GM19467 (cell line): ENCODE measurements around the gene HS3ST2.

Experiments used
- ATAC-seq: cut with Tn5 transposase; IDR thresholded peaks from one replicate; pipeline ENCODE4 v1.9.1; 2021; ENCODE audit warnings: mild to moderate bottlenecking, moderate library complexity; ENCODE audit not compliant: unreplicated experiment

Gene HS3ST2

GRCh38 chr16:22813948-22814710 is at the start of gene HS3ST2:
Gene HS3ST2 (plus strand): TSS chr16:22814162. CDS start chr16:22814611, 449 bp downstream.
- ATAC-seq: no peak

DNA sequence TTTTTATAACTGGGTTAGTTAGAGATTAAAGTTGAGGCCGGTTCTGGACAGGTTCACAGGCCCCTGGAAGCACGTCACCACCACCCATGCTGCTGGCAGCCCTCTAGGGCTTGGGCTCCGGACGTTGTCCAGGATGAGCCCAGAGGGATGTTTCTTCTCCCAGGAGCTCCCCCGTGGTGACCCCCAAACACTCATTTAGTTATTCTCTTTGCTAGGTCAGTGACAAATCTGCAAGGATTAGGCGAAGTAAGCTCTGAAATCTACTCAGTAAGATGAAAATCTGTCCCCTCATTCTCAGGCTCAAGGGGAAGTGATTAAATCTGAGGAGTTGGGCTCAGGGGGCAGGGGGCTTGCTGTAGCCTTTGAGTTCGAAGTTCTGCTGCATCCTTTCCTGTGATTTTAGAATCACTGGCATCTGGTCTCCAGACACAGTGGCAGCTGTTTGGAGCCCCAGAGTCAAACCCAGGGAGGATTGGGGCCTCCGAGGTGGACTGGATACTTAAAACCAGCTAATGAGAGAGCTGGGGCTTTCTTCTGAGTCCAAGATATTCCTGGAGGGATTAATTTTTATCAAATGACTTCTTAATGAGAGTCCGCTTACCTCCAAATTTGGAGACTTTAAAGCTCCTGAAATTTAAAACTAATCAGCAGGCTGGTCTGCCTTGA is 49.2 kb upstream of the HS3ST2 start:
- ATAC-seq: no peak

- ATAC-seq: no peak
These were observed 48.5 kb upstream of the HS3ST2 start for GRCh38 chr16:22765479-22765878.

DNA sequence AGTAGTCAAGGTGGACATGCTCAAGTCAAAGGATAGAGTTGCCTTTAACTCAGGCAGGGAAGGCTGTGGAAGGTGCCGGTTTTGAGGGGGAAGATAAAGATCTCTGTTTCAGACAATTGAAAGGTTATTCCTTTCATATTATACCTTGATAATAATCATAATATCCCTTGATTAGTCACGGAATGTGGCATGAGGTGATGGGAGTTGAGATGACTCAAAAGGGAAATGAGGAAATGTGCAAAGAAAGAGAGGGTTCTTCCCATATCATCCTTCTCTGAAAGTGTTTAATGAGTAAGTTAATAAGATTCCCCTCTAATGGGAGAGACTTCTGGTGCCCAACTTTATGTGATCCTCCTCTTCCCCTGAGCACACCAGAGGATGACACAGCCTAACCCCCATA is 43.1 kb upstream of the HS3ST2 start:
- ATAC-seq: no peak

DNA sequence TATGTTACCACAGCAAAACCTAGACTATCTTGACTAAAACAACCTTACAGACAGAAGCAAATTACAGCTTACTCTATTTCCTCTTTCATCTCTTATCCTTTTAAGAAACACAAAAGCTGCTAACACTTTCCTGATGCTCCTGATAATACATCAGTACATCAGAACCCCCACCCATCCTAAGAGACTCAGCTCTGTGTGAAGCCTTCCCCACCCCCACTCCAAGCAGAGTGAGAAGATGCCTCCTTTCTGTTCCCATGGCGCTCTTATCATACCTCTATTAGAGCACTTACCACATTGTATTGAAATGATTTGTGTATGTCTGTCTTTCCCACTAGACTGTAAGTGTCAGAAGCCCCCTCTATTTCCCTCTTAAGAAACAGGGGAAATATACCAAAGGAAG is 42.4 kb upstream of the HS3ST2 start:
- ATAC-seq: no peak

GRCh38 chr16:22775220-22775922 is 38.6 kb upstream of the HS3ST2 start:
- no peak for ATAC-seq

DNA sequence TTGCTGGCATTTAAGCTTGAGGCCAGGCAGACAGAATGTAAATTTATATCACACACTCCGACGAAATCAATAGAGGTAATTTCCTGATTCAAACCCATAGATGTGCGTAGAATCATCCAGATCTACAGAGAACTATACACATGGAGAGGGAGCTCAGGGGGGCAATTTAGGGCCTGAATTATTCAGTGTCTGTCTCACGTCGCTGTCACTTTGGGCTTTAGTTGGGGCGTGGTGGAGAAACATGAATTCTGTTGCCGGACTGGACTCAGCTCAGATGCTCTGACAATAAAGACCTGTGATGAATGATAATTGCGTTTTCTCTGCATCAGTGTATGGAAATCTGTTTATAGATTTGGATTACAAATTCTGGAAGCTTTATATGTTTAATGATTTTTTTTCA is 32.5 kb upstream of the HS3ST2 start:
- ATAC-seq: no peak

GRCh38 chr16:22782314-22782713 is 31.6 kb upstream of the HS3ST2 start:
- no peak for ATAC-seq

- ATAC-seq: no peak
These were observed 29.2 kb upstream of the HS3ST2 start for GRCh38 chr16:22784690-22785214.

- no peak for ATAC-seq
These were observed 28.4 kb upstream of the HS3ST2 start for GRCh38 chr16:22785552-22785951.

DNA sequence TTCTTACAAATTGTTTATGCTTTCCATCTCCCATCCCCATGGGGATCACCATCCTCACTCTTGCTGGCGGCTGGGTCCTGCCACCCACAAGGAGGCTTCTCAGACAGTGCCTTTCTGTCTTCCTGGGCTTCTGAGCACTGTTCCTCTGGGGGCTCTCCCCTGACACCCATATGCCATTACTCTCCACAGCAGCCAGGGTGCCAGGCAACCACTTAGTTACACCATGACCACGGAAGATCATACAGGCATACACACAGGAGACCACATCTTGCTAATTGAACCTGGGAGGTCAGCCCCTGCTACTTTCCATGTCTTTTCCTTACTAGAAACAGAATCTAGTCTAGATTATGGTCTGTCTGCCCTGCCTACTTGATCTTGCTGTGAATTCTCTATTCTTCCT is 27.7 kb upstream of the HS3ST2 start:
- no peak for ATAC-seq

- no peak for ATAC-seq
These were observed 27.3 kb upstream of the HS3ST2 start for GRCh38 chr16:22786691-22787090.

DNA sequence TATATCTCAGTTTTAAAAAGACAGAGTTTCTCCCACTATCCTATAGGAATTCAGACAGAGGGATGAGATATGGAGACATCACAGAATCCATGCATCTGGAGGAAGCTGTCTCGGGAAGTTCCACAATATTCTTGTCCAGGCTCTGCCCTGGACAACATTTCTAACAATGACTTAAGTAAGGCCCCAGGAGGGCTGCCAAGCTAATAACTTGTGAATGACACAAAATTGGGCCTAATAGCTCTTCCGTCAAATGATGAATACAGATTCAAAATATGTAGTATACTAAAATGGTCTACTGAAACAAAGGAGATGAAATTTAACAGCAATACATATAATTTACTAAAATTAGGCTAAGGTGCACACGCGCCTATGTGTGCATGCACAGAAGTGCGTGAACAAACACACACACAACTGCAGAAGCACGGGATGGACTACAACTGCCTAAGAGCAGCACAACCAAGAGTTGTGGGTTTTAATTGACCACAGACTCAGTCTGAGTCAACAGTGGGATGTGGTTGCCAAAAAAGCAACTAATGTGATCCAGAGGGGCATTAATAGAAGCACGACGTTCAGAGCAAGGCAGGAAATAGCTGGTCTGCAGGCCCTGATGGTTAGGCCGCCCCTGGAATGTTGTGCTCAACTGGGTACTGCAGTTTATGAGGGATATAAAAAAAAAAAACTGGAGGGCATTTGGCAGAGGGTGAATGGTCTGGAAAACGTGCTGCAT is 26.3 kb upstream of the HS3ST2 start:
- ATAC-seq: no peak

- ATAC-seq: no peak
These were observed 25.8 kb upstream of the HS3ST2 start for GRCh38 chr16:22788193-22788530.

DNA sequence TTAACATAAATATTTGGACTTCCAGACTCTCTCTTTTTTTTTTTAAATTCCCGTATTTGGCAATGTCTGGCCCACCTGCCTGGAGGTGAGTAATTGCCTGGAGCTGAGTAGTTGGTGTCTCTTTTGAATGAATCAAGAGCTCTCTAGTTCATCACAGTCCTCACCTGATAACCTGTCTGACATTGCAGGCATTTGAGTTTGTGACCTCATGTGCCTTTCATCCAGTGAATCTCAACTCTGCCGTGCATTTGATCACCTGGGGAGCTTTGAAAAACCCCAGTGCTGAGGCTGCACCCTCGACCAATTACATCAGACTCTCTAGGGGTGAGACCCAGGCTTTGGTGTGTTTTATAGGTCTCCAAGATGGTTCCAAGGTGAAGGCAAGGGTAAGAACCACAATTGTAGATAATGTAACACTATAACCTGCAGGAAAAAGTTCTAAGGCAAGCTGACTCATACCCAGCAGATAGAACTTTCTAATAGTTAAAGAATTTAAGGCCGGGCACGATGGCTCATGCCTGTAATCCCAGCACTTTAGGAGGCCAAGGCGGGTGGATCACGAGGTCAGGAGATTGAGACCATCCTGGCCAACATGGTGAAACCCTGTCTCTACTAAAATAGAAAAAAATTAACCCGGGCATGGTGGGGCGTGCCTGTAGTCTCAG is 24.5 kb upstream of the HS3ST2 start:
- no peak for ATAC-seq

- ATAC-seq: no peak
These were observed 16.4 kb upstream of the HS3ST2 start for GRCh38 chr16:22797551-22797950.

DNA sequence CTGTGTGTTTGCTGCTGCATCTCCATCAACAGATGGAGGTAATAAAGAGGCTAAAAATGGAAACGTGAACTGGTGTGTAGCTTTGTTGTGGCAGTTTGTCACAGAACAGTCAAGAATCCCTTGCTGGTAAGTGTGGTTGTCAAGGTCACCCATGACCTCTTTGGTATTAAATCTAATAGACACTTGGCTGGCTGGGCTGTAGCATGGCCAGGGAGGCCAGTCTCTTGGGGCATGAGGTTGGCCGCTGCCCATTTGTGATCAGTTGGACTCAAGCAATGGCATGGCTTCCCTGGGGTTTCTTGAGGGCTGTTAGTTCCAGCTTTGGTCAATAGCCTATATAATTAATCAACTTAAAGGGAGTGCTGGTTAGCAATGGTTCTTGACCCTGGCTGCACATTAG is 14.8 kb upstream of the HS3ST2 start:
- no peak for ATAC-seq

- no peak for ATAC-seq
These were observed 9.1 kb upstream of the HS3ST2 start for GRCh38 chr16:22804893-22805292.

DNA sequence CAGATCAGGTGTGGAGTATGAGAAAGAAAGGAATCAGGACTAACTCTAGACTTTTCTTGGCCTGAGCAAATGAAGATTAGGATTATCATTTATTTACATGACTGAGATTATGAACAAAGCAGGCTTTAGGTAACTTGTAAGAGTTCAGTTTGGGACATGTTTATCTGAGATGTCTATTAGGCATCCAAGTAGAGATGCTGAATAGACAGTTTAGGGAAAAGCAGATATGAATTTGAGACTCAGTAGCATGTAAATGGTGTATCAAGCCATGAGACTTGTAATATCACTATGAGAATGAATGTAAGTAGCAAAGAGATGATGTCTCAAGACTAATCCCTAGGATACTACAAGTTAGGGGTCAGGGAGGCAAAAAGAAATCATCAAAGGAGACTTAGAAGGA is 8.6 kb upstream of the HS3ST2 start:
- ATAC-seq: no peak

- no peak for ATAC-seq
These were observed 7.2 kb upstream of the HS3ST2 start for GRCh38 chr16:22806811-22807210.

GRCh38 chr16:22810226-22810625 is 3.7 kb upstream of the HS3ST2 start:
- no peak for ATAC-seq
